ENCODE measurements around the gene DEFB128.

The DEFB128 gene

GRCh38 chr20:215796-216195 lies 26.3 kb upstream of the DEFB128 start:
- ATAC-seq, result no peak
- TF ChIP-seq GLIS3 (CRISPR knock-in tag; IDR thresholded peaks at IDR 0.05) (no peak), TSHZ2 (CRISPR knock-in tag; IDR thresholded peaks at IDR 0.05) (no peak), CREB5 (CRISPR knock-in tag; IDR thresholded peaks at IDR 0.05; ENCODE audit: low read depth) (no peak), ZC3H10 (CRISPR knock-in tag; IDR thresholded peaks at IDR 0.05) (no peak), PATZ1 (CRISPR knock-in tag; IDR thresholded peaks at IDR 0.05; ENCODE audit: borderline replicate concordance) (no peak), ZNF8 (CRISPR knock-in tag; IDR thresholded peaks at IDR 0.05) (no peak), ZNF565 (CRISPR knock-in tag; conservative IDR thresholded peaks at IDR 0.05; ENCODE audit: low read depth) (no peak), PPARA (CRISPR knock-in tag; IDR thresholded peaks at IDR 0.05; ENCODE audit: borderline replicate concordance) (no peak), ISL1 (CRISPR knock-in tag; IDR thresholded peaks at IDR 0.05) (no peak), BACH2 (CRISPR knock-in tag; IDR thresholded peaks at IDR 0.05; ENCODE audit: borderline replicate concordance) (no peak), ARNTL (CRISPR knock-in tag; IDR thresholded peaks at IDR 0.05; ENCODE audit: borderline replicate concordance, low read depth) (no peak), ZNF70 (CRISPR knock-in tag; IDR thresholded peaks at IDR 0.05) (no peak), CSRNP3 (CRISPR knock-in tag; IDR thresholded peaks at IDR 0.05) (no peak), POU6F1 (CRISPR knock-in tag; IDR thresholded peaks at IDR 0.05; ENCODE audit: borderline replicate concordance, low read depth) (no peak), ZFP30 (CRISPR knock-in tag; IDR thresholded peaks at IDR 0.05) (no peak), ZFP3 (CRISPR knock-in tag; IDR thresholded peaks at IDR 0.05) (no peak), CSDC2 (CRISPR knock-in tag; IDR thresholded peaks at IDR 0.05) (no peak), TOX (CRISPR knock-in tag; IDR thresholded peaks at IDR 0.05; ENCODE audit: borderline replicate concordance) (no peak), OSR1 (CRISPR knock-in tag; IDR thresholded peaks at IDR 0.05) (no peak), TCF4 (CRISPR knock-in tag; IDR thresholded peaks at IDR 0.05; ENCODE audit: borderline replicate concordance) (no peak)

- ATAC-seq, result no peak
- TF ChIP-seq ZNF70 (CRISPR knock-in tag; IDR thresholded peaks at IDR 0.05) (no peak), ZNF8 (CRISPR knock-in tag; IDR thresholded peaks at IDR 0.05) (no peak), ESRRG (CRISPR knock-in tag; IDR thresholded peaks at IDR 0.05) (no peak), PPARA (CRISPR knock-in tag; IDR thresholded peaks at IDR 0.05; ENCODE audit: borderline replicate concordance) (no peak), TSHZ2 (CRISPR knock-in tag; IDR thresholded peaks at IDR 0.05) (no peak), TOX (CRISPR knock-in tag; IDR thresholded peaks at IDR 0.05; ENCODE audit: borderline replicate concordance) (no peak), ZC3H10 (CRISPR knock-in tag; IDR thresholded peaks at IDR 0.05) (no peak), ZNF565 (CRISPR knock-in tag; conservative IDR thresholded peaks at IDR 0.05; ENCODE audit: low read depth) (no peak), SNAI2 (CRISPR knock-in tag; IDR thresholded peaks at IDR 0.05) (no peak), ZFP30 (CRISPR knock-in tag; IDR thresholded peaks at IDR 0.05) (no peak), GLIS3 (CRISPR knock-in tag; IDR thresholded peaks at IDR 0.05) (no peak), PATZ1 (CRISPR knock-in tag; IDR thresholded peaks at IDR 0.05; ENCODE audit: borderline replicate concordance) (no peak), ISL1 (CRISPR knock-in tag; IDR thresholded peaks at IDR 0.05) (no peak), CREB5 (CRISPR knock-in tag; IDR thresholded peaks at IDR 0.05; ENCODE audit: low read depth) (no peak), RARB (CRISPR knock-in tag; IDR thresholded peaks at IDR 0.05) (no peak)
These were observed 24.9 kb upstream of the DEFB128 start for GRCh38 chr20:214383-214782.
